Measurements from ENCODE around the gene MYO18A.

- TF ChIP-seq EZH2 (IDR thresholded peaks at IDR 0.05; ENCODE audit: insufficient read depth, low read length) = no peak
- TF ChIP-seq, protein P1, sequence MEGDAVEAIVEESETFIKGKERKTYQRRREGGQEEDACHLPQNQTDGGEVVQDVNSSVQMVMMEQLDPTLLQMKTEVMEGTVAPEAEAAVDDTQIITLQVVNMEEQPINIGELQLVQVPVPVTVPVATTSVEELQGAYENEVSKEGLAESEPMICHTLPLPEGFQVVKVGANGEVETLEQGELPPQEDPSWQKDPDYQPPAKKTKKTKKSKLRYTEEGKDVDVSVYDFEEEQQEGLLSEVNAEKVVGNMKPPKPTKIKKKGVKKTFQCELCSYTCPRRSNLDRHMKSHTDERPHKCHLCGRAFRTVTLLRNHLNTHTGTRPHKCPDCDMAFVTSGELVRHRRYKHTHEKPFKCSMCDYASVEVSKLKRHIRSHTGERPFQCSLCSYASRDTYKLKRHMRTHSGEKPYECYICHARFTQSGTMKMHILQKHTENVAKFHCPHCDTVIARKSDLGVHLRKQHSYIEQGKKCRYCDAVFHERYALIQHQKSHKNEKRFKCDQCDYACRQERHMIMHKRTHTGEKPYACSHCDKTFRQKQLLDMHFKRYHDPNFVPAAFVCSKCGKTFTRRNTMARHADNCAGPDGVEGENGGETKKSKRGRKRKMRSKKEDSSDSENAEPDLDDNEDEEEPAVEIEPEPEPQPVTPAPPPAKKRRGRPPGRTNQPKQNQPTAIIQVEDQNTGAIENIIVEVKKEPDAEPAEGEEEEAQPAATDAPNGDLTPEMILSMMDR (IDR thresholded peaks at IDR 0.05; ENCODE audit: insufficient read depth, low read depth, low read length) = no peak
Measured at GRCh38 chr17:29086628-29087332, 93.4 kb downstream of the MYO18A start.
